Measurements from ENCODE around the gene BBC3. TPM values are rescaled to one million over a fixed set of nuclear protein-coding genes. Genes with fewer than 3 reads are reported as not detected.

Gene BBC3
- total RNA-seq, 4 donors from 2014 or later, result 0.48 to 3.2 (median 2.6) TPM

DNA sequence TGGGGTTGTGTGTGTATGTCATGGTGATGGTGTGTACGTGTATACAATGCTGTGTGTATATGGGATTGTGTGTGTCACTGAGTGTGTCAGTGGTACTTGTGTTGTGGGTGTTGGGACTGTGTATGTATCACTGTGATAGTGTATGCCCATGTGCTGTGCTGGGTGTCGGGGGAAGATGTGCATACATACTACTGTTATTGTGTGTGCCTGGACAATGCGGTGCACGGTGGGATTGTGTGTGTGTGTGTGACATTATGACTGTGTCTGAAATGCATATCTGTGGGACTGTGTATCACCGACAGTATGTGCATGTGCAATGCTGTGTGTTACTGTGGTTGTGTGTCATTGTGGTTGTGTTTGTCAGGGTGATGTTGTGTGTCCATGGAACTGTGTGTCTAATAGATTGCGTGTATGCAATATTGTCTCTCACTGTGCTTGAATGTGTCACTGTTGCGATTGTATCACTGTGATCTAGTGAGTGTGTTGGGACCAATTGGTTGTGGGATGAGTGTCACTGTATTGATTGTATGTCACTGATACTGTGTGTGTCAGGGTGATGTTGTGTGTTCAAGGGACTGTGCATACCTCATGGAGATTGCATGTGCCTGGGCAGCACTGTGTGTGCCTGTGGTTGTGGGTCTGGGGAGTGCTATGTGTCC lies 11.0 kb upstream of the BBC3 start:
- Histone ChIP-seq H3K27ac (peak overlapping the region in 1 of 4 donors; percentile 63), H3K4me1 (peaks cover 33 to 53% (median 35%) of the 10 kb centered on the region in 3 donors), H3K36me3 (no peaks in the 10 kb centered on the region), H3K4me3 (no peak overlapping the region), H3K27me3 (peaks cover 0 to 41% (median 0%) of the 10 kb centered on the region in 4 donors), H3K9me3 (no peaks in the 10 kb centered on the region)
- intact Hi-C loops (cut with DNase I), result loop anchor here (5.0 kb wide), 1 partner anchor 90 kb away; no protein-coding TSS in a partner anchor
- WGBS, 2 donors, result 74 to 77% methylated on average over 7 of the region's 7 CpGs
- TF ChIP-seq POLR2A (IDR thresholded peaks at IDR 0.05), result no peak
- TF ChIP-seq, protein P1, sequence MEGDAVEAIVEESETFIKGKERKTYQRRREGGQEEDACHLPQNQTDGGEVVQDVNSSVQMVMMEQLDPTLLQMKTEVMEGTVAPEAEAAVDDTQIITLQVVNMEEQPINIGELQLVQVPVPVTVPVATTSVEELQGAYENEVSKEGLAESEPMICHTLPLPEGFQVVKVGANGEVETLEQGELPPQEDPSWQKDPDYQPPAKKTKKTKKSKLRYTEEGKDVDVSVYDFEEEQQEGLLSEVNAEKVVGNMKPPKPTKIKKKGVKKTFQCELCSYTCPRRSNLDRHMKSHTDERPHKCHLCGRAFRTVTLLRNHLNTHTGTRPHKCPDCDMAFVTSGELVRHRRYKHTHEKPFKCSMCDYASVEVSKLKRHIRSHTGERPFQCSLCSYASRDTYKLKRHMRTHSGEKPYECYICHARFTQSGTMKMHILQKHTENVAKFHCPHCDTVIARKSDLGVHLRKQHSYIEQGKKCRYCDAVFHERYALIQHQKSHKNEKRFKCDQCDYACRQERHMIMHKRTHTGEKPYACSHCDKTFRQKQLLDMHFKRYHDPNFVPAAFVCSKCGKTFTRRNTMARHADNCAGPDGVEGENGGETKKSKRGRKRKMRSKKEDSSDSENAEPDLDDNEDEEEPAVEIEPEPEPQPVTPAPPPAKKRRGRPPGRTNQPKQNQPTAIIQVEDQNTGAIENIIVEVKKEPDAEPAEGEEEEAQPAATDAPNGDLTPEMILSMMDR (IDR thresholded peaks at IDR 0.05), result no peak
- no peak for DNase-seq

DNA sequence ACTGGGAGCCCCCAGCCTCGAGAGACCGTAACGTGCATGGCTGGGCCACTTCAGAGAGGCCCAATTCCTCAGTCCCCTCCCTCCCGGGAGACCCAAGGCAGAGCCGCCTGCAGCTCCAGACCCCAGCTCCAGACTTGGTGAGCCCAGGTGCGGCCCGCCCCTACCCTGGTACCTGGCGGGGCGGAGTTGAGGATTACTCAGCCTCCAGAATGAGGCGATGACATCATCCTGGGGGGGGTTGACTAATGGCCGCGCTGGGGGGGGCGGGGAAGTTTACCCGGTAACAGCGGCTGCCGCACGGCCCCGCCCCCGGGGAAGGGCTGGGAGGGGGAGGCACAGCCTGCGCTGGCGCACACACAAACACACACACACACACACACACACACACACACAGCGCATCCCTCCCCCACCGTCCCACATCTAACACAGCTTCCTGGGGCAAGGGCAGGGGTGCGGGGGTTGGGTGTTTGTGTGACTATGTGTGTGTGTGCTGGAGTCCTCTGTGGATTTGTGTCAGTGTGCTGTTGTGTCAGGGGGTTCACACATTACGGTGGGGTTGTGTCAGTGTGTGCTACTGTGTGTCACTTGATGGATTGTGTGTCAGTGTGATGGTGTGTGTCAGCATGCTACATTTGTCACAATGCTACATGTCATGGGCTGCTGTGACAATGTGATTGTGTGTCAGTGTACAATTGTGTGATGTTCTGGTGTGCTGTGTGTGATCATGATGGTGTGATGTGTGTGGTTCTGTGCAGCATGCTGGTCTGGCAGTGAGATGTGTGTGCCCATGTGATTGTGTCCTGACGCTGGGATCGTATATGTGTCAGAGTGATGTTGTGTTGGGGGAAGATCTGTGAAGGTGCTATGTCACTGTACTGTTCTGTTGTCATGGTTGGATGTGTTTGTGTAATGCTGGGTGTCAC lies 10.3 kb upstream of the BBC3 start:
- no peak for TF ChIP-seq POLR2A (IDR thresholded peaks at IDR 0.05)
- TF ChIP-seq, protein P1 (IDR thresholded peaks at IDR 0.05), result no peak
- peaks cover 0 to 41% (median 0%) of the 10 kb centered on the region in 4 donors for H3K27me3 ChIP-seq
- H3K9me3 ChIP-seq, result no peaks in the 10 kb centered on the region
- intact Hi-C loops (cut with DNase I), result loop anchor here (5.0 kb wide), 1 partner anchor 89 kb away; no protein-coding TSS in a partner anchor
- no peak for DNase-seq
- H3K4me3 ChIP-seq, result peak overlapping the region in 1 of 4 donors; percentile 10
- peaks cover 33 to 53% (median 35%) of the 10 kb centered on the region in 3 donors for H3K4me1 ChIP-seq
- no peaks in the 10 kb centered on the region for H3K36me3 ChIP-seq
- no peak overlapping the region for H3K27ac ChIP-seq
- WGBS, 2 donors, result 19 to 34% methylated on average over 4 to 5 of the region's 27 CpGs

DNA sequence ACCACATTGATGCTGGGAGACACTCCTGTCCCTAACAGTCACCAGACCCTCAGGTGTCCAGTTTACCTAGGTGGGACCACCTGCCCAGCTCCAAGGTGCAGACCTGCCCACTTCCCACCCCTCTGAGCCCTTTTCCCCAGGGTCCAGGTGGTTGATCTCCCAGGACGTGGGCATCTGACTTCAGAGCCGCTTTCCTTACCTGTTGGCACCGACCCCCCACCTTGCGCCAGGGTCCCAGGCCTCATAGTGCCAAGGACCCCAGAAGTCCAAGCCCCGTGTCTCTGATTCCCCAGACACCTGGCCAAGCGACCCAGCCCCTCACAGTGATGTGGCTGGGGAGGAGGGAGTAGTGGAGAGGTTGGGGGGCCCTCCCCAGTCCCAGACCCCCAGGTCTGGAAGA lies 9.6 kb upstream of the BBC3 start:
- WGBS, 2 donors, result 60% methylated on average over 1 of the region's 6 CpGs; no CpG with 5 or more reads in 1 of the 2 donors
- no peak overlapping the region for H3K27ac ChIP-seq
- peaks cover 33 to 53% (median 35%) of the 10 kb centered on the region in 3 donors for H3K4me1 ChIP-seq
- H3K4me3 ChIP-seq, result no peak overlapping the region
- H3K36me3 ChIP-seq, result no peaks in the 10 kb centered on the region
- TF ChIP-seq POLR2A (IDR thresholded peaks at IDR 0.05), result no peak
- TF ChIP-seq, protein P1 (IDR thresholded peaks at IDR 0.05), result no peak
- intact Hi-C loops (cut with DNase I), result loop anchor here (5.0 kb wide), 1 partner anchor 88 kb away; no protein-coding TSS in a partner anchor
- peaks cover 0 to 35% (median 0%) of the 10 kb centered on the region in 4 donors for H3K27me3 ChIP-seq
- DNase-seq, result no peak
- no peaks in the 10 kb centered on the region for H3K9me3 ChIP-seq

DNA sequence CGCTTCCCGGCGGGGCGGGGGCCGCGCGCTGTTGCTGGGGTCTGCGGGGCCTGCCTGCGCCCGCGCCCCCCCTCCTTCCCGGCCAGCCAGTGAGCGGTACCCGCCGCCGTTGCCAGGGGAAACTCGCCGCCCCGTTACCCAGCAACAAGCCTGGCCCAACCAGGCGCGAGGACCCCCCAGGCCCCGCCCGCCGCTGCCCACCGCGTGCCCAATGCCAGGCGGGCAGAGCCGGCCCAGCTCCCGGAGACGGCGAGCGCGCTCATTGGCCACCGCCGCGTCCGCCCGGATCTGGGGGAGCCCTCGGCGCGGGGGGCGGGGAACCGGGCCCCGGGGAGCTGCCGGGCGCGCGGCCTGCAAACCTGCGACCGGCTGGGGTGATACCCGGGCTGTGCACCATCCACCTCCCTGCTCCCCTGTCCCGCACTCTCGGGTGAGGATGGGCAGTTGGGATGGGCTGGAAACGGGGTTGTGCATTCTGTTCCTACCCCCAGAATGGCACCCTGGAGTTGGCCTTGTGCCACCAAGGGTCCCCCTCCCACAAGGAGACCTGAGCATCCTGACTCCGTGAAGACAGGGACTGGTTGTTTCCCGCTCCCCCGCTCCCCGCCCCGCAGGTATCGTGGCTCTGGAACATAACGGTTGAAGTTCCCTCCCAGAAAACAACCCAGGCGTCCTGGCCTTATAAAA lies 8.8 kb upstream of the BBC3 start:
- intact Hi-C loops (cut with DNase I), result loop anchor here (5.0 kb wide), 1 partner anchor 87 kb away; no protein-coding TSS in a partner anchor

More for the DNA sequence above, 8.8 kb upstream of the BBC3 start:
- DNase-seq, result no peak
- H3K4me3 ChIP-seq, result peak overlapping the region; percentile 7 to 62 (median 30)
- H3K4me1 ChIP-seq, result peaks cover 33 to 52% (median 35%) of the 10 kb centered on the region in 3 donors
- WGBS, 2 donors, result 0 to 22% methylated on average over 2 to 9 of the region's 62 CpGs
- TF ChIP-seq POLR2A (IDR thresholded peaks at IDR 0.05), result no peak
- TF ChIP-seq, protein P1 (IDR thresholded peaks at IDR 0.05), result no peak
- H3K27me3 ChIP-seq, result peaks cover 0 to 31% (median 0%) of the 10 kb centered on the region in 4 donors
- no peaks in the 10 kb centered on the region for H3K9me3 ChIP-seq
- H3K27ac ChIP-seq, result peak overlapping the region in 2 of 4 donors; percentile 17 to 19
- no peaks in the 10 kb centered on the region for H3K36me3 ChIP-seq
